ENCODE results near the gene CD37.

DNA sequence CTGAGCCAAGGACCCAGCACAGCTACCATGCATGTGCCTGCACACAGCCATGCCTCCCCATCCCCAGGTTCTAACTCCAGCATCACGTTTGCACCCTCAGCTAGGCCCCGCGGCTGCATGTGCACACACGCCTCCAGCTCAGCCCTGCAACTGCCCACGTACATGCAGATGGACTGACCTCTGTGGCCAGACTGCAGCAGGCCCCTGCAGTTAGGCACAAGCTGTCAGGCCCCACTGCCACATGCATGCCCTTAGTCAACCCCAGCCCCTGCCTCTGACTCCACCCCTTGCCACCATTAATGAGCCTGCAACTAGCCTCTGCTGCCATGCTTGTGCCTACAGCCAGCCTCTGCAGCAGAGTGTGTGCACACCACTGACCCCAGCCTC is 33.3 kb upstream of the CD37 start:
- TF ChIP-seq, protein P1, sequence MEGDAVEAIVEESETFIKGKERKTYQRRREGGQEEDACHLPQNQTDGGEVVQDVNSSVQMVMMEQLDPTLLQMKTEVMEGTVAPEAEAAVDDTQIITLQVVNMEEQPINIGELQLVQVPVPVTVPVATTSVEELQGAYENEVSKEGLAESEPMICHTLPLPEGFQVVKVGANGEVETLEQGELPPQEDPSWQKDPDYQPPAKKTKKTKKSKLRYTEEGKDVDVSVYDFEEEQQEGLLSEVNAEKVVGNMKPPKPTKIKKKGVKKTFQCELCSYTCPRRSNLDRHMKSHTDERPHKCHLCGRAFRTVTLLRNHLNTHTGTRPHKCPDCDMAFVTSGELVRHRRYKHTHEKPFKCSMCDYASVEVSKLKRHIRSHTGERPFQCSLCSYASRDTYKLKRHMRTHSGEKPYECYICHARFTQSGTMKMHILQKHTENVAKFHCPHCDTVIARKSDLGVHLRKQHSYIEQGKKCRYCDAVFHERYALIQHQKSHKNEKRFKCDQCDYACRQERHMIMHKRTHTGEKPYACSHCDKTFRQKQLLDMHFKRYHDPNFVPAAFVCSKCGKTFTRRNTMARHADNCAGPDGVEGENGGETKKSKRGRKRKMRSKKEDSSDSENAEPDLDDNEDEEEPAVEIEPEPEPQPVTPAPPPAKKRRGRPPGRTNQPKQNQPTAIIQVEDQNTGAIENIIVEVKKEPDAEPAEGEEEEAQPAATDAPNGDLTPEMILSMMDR (IDR thresholded peaks at IDR 0.05), result no peak
- no peak for TF ChIP-seq POLR2AphosphoS5 (IDR thresholded peaks at IDR 0.05; ENCODE audit: insufficient read depth in 1 of 2, low read depth in 1 of 2)
